CD14-positive monocyte (primary cell): Measurements from ENCODE around the gene METTL2B. TPM values are rescaled to one million over a fixed set of nuclear protein-coding genes. Genes with fewer than 3 reads are reported as not detected.
"Not testable (repeated sequence)": the region's sequence is repeated elsewhere in the genome, so short reads cannot be mapped to it uniquely, and the experiment has no call there.

Experiments used
- DNase-seq, 3 donors: peaks; one replicate each; pipeline ENCODE4 v3.0.0-alpha.2; 2011 to 2022
- H2AFZ ChIP-seq: 2 replicates; pipeline ENCODE4 v1.6.0; 2012; ENCODE audit warnings: mild to moderate bottlenecking, low read depth, low read length, inconsistent platforms; ENCODE audit not compliant: insufficient read depth, poor library complexity, severe bottlenecking
- H3K27ac ChIP-seq, 2 donors: 1 replicate in 1 of 2; 2 replicates in 1 of 2; pipeline ENCODE4 v1.5.1; 2012 to 2013; ENCODE audit warnings: low read length in 2 of 2, control low read depth in 1 of 2, inconsistent platforms in 1 of 2, low read depth in 1 of 2, mild to moderate bottlenecking in 1 of 2
- H3K27me3 ChIP-seq, 2 donors: one replicate each; pipeline versions ENCODE4 v1.6.0 to v1.6.1; 2011 to 2013; ENCODE audit warnings: low read length in 2 of 2; ENCODE audit not compliant: control insufficient read depth in 2 of 2, insufficient read depth in 2 of 2
- H3K36me3 ChIP-seq, 2 donors: replicated peaks in 1 of 2; 1 replicate in 1 of 2; 2 replicates in 1 of 2; pipeline versions ENCODE4 v1.5.1 to v1.6.1; 2012 to 2013; ENCODE audit warnings: low read length in 2 of 2, control low read depth in 1 of 2, inconsistent platforms in 1 of 2, mild to moderate bottlenecking in 1 of 2; ENCODE audit not compliant: insufficient read depth in 2 of 2, control insufficient read depth in 1 of 2
- H3K4me1 ChIP-seq, 2 donors: 1 replicate in 1 of 2; 2 replicates in 1 of 2; pipeline versions ENCODE4 v1.5.1 to v1.6.1; 2012 to 2013; ENCODE audit warnings: low read length in 2 of 2, control low read depth in 1 of 2, inconsistent platforms in 1 of 2, mild to moderate bottlenecking in 1 of 2, moderate library complexity in 1 of 2; ENCODE audit not compliant: insufficient read depth in 2 of 2, control insufficient read depth in 1 of 2
- H3K4me2 ChIP-seq: replicated peaks from 2 replicates; pipeline ENCODE3; 2012; ENCODE audit warnings: low read length, moderate library complexity, mild to moderate bottlenecking; ENCODE audit not compliant: poor library complexity, severe bottlenecking; ENCODE audit errors: extremely low read depth
- H3K4me3 ChIP-seq, 3 experiments: fragments of 200-600 bp in 1 of 3; sonication (generic) in 1 of 3; replicated peaks in 1 of 3; 1 replicate in 2 of 3; 2 replicates in 1 of 3; pipeline ENCODE4 v1.5.1; 2011 to 2013; ENCODE audit warnings: low read length in 3 of 3, mild to moderate bottlenecking in 3 of 3, control low read depth in 2 of 3, low read depth in 2 of 3, inconsistent platforms in 1 of 3, moderate library complexity in 1 of 3
- H3K79me2 ChIP-seq: 2 replicates; pipeline ENCODE4 v1.6.0; 2012; ENCODE audit warnings: mild to moderate bottlenecking, control low read depth, inconsistent platforms, low read length, moderate library complexity; ENCODE audit not compliant: insufficient read depth
- H3K9ac ChIP-seq: 2 replicates; pipeline ENCODE4 v1.6.0; 2017; ENCODE audit warnings: low read length, mild to moderate bottlenecking; ENCODE audit not compliant: insufficient read depth, poor library complexity, severe bottlenecking
- H3K9me3 ChIP-seq, 2 donors: replicated peaks in 1 of 2; 1 replicate in 1 of 2; 2 replicates in 1 of 2; pipeline versions ENCODE4 v1.5.1 to v1.6.1; 2012 to 2013; ENCODE audit warnings: low read length in 2 of 2, control low read depth in 1 of 2; ENCODE audit not compliant: control insufficient read depth in 1 of 2, insufficient read depth in 1 of 2
- H4K20me1 ChIP-seq: 2 replicates; pipeline ENCODE4 v1.6.0; 2012; ENCODE audit warnings: mild to moderate bottlenecking, low read length, control low read depth, moderate library complexity; ENCODE audit not compliant: insufficient read depth
- H3K27ac Mint-ChIP-seq, 7 donors: one replicate each; pipeline ENCODE4 v1.8.0; 2020; ENCODE audit warnings: mild to moderate bottlenecking in 7 of 7, mixed read lengths in 7 of 7, moderate library complexity in 6 of 7, inconsistent platforms in 2 of 7
- H3K27me3 Mint-ChIP-seq, 3 donors: one replicate each; pipeline ENCODE4 v1.8.0; 2021 to 2022; ENCODE audit warnings: low read depth in 3 of 3, mild to moderate bottlenecking in 3 of 3, mixed read lengths in 3 of 3, moderate library complexity in 3 of 3, inconsistent platforms in 1 of 3
- H3K36me3 Mint-ChIP-seq, 2 donors: one replicate each; pipeline ENCODE4 v1.8.0; 2020; ENCODE audit warnings: mixed read lengths in 2 of 2, inconsistent platforms in 1 of 2, mild to moderate bottlenecking in 1 of 2
- H3K4me1 Mint-ChIP-seq: one replicate; pipeline ENCODE4 v1.8.0; 2020; ENCODE audit warnings: mild to moderate bottlenecking, mixed read lengths
- H3K4me3 Mint-ChIP-seq, 2 donors: one replicate each; pipeline ENCODE4 v1.8.0; 2020; ENCODE audit warnings: mild to moderate bottlenecking in 2 of 2, mixed read lengths in 2 of 2, moderate library complexity in 1 of 2
- H3K9me3 Mint-ChIP-seq, 7 donors: one replicate each; pipeline ENCODE4 v1.8.0; 2020 to 2022; ENCODE audit warnings: mixed read lengths in 7 of 7, mild to moderate bottlenecking in 6 of 7, moderate library complexity in 6 of 7, inconsistent platforms in 2 of 7
- WGBS: methylation state at CpG from one replicate; pipeline ENCODE4 v1.1.5; 2013; ENCODE audit warnings: missing lambda C conversion rate; ENCODE audit not compliant: insufficient coverage; 5-methylcytosine and 5-hydroxymethylcytosine counted together
- intact Hi-C, 2 donors: fragments of 100-400 bp; cut with micrococcal nuclease; formaldehyde crosslinking; loops; one replicate each; pipeline versions ENCODE4 v1.15.0 to v1.15.1; 2023
- polyA plus RNA-seq, 3 donors: library from polyadenylated mRNA; depleted of rRNA in 1 of 3; unstranded in 2 of 3; stranded (reverse) in 1 of 3; fragments of 300-500 nt in 2 of 3; fragments of >200 nt in 1 of 3; fragmentation: Illumina TruSeq in 2 of 3; gene quantifications; 1 replicate in 2 of 3; 2 replicates in 1 of 3; pipeline ENCODE4 v1.2.3, GENCODE V29; 2012 to 2021
- TF ChIP-seq, protein P1 (sequence below): fragments of 200-600 bp; IDR thresholded peaks from one replicate; pipeline ENCODE4 v1.8.0; 2022; ENCODE audit warnings: antibody characterized with exemption, mild to moderate bottlenecking

METTL2B gene
- polyA plus RNA-seq, 3 donors = 7.5 to 11.1 (median 10.1) TPM

DNA sequence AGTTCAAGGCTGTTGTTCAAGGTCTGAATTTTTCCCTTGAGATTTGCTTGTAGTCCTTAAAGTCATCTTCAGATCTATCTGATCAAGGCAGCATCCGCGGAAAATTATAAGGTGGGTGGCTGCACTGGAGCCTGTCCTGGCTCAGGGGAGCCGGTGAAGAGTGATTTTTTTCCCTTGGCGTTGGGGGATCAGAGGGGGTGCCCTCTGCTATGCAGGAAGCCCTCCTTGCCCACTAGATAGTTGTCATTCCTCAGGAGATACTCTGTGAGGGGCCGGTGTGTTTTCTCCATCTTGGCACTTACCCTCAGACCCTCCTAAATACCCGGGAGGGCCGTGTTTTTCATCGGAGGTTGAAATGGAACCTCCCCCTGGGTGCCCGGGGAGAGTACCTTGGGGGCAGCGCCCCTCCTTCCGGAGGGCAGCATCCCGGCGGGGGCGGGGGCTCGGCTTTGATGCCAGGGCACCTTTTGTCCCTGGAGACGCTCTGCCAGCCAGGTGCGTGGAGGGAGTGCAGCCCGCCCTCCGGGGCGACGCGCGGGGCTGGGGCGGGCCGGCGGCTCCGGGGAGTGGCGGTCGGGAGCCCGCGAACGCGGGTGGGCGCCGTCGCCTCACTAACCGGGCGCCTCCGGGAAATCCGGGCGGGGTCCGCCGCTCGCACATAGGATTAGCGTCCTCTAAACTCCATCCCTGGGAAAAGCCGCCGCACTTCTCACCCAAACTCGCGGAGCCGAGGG, 53.7 kb downstream of the METTL2B start:
- H3K27me3 Mint-ChIP-seq, H3K36me3 ChIP-seq: not testable (repeated sequence)
- H3K9ac ChIP-seq = peak overlapping the region; percentile 87

GRCh38 chr7:128530855-128531104, 54.2 kb downstream of the METTL2B start:
- H3K36me3 Mint-ChIP-seq = peaks cover 18 to 28% of the 10 kb centered on the region in 2 donors
- TF ChIP-seq, protein P1, sequence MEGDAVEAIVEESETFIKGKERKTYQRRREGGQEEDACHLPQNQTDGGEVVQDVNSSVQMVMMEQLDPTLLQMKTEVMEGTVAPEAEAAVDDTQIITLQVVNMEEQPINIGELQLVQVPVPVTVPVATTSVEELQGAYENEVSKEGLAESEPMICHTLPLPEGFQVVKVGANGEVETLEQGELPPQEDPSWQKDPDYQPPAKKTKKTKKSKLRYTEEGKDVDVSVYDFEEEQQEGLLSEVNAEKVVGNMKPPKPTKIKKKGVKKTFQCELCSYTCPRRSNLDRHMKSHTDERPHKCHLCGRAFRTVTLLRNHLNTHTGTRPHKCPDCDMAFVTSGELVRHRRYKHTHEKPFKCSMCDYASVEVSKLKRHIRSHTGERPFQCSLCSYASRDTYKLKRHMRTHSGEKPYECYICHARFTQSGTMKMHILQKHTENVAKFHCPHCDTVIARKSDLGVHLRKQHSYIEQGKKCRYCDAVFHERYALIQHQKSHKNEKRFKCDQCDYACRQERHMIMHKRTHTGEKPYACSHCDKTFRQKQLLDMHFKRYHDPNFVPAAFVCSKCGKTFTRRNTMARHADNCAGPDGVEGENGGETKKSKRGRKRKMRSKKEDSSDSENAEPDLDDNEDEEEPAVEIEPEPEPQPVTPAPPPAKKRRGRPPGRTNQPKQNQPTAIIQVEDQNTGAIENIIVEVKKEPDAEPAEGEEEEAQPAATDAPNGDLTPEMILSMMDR = no peak
- peaks cover 31% of the 10 kb centered on the region for H3K4me1 Mint-ChIP-seq
- peak overlapping the region in 1 of 2 donors; percentile 59 for H3K4me3 Mint-ChIP-seq
- no peaks in the 10 kb centered on the region for H3K9me3 Mint-ChIP-seq
- peak overlapping the region; percentile 52 to 78 (median 71) for H3K4me3 ChIP-seq
- peaks cover 23 to 35% of the 10 kb centered on the region in 2 donors for H3K4me1 ChIP-seq
- no peaks in the 10 kb centered on the region for H3K27me3 Mint-ChIP-seq
- no peaks in the 10 kb centered on the region for H3K9me3 ChIP-seq
- no peak overlapping the region for H3K27ac Mint-ChIP-seq
- peak overlapping the region; percentile 42 to 75 for H3K27ac ChIP-seq
- H2AFZ ChIP-seq = peak overlapping the region; percentile 73
- intact Hi-C loops = loop anchor here in 1 of 2 donors (10.0 kb wide), 1 partner anchor 56 kb away; the partner anchor contains the start of gene METTL2B
- peaks cover 61% of the 10 kb centered on the region for H3K79me2 ChIP-seq
- peaks cover 7 to 9% of the 10 kb centered on the region in 2 donors for H3K36me3 ChIP-seq
- 1% methylated on average over 37 of the region's 38 CpGs for WGBS
- no peaks in the 10 kb centered on the region for H3K27me3 ChIP-seq
- peak overlapping the region; percentile 50 for H3K4me2 ChIP-seq
- DNase-seq = no peak
- peak overlapping the region; percentile 87 for H3K9ac ChIP-seq
- peaks cover 28% of the 10 kb centered on the region for H4K20me1 ChIP-seq

More for the DNA sequence above, 53.7 kb downstream of the METTL2B start:
- not testable (repeated sequence) for H3K9me3 Mint-ChIP-seq, DNase-seq, H3K9me3 ChIP-seq, H3K27me3 ChIP-seq
- H3K36me3 Mint-ChIP-seq = peaks cover 14 to 23% of the 10 kb centered on the region in 2 donors
- peak overlapping the region; percentile 52 to 78 (median 71) for H3K4me3 ChIP-seq
- peaks cover 32% of the 10 kb centered on the region for H3K4me1 Mint-ChIP-seq
- H3K27ac ChIP-seq = peak overlapping the region; percentile 42 to 75
- WGBS = 6% methylated on average over 29 of the region's 50 CpGs
- intact Hi-C loops = loop anchor here in 1 of 2 donors (10.0 kb wide), 1 partner anchor 55 kb away; the partner anchor contains the start of gene METTL2B
- peak overlapping the region; percentile 85 to 90 for H3K4me3 Mint-ChIP-seq
- H3K4me1 ChIP-seq = peaks cover 23 to 35% of the 10 kb centered on the region in 2 donors
- H3K27ac Mint-ChIP-seq = peak overlapping the region; percentile 83 to 91 (median 86)
- peak overlapping the region; percentile 50 for H3K4me2 ChIP-seq
- peaks cover 23% of the 10 kb centered on the region for H4K20me1 ChIP-seq
- H2AFZ ChIP-seq = peak overlapping the region; percentile 73
- peaks cover 56% of the 10 kb centered on the region for H3K79me2 ChIP-seq

- H3K9ac ChIP-seq = peak overlapping the region; percentile 87
- Mint-ChIP-seq H3K4me1 (peaks cover 29% of the 10 kb centered on the region), H3K27ac (peak overlapping the region in 6 of 7 donors; percentile 31 to 88 (median 60)), H3K36me3 (peaks cover 22 to 34% of the 10 kb centered on the region in 2 donors), H3K4me3 (peak overlapping the region; percentile 58 to 60)
- intact Hi-C loops = loop anchor here in 1 of 2 donors (10.0 kb wide), 1 partner anchor 57 kb away; the partner anchor contains the start of gene METTL2B
- H3K4me2 ChIP-seq = peak overlapping the region; percentile 72
- peak overlapping the region; percentile 73 for H2AFZ ChIP-seq
- peaks cover 67% of the 10 kb centered on the region for H3K79me2 ChIP-seq
- H3K9me3 Mint-ChIP-seq, H3K36me3 ChIP-seq, H3K27me3 ChIP-seq, H3K27me3 Mint-ChIP-seq, H3K9me3 ChIP-seq: not testable (repeated sequence)
- peak; percentile 63 to 86 (median 84) for DNase-seq
- peaks cover 33% of the 10 kb centered on the region for H4K20me1 ChIP-seq
- H3K4me3 ChIP-seq = peak overlapping the region; percentile 52 to 78 (median 71)
- 0% methylated on average over 82 of the region's 92 CpGs for WGBS
- peak overlapping the region; percentile 75 to 89 for H3K27ac ChIP-seq
- H3K4me1 ChIP-seq = peaks cover 23 to 29% of the 10 kb centered on the region in 2 donors
Measured at GRCh38 chr7:128531105-128531954, 54.8 kb downstream of the METTL2B start.
